Measurements from ENCODE around the gene MSI2. TPM values are rescaled to one million over a fixed set of nuclear protein-coding genes. Genes with fewer than 3 reads are reported as not detected.

Gene MSI2
- total and polyA plus RNA-seq, 2 experiments from 2014 or later = 18.9 to 41.8 TPM

DNA sequence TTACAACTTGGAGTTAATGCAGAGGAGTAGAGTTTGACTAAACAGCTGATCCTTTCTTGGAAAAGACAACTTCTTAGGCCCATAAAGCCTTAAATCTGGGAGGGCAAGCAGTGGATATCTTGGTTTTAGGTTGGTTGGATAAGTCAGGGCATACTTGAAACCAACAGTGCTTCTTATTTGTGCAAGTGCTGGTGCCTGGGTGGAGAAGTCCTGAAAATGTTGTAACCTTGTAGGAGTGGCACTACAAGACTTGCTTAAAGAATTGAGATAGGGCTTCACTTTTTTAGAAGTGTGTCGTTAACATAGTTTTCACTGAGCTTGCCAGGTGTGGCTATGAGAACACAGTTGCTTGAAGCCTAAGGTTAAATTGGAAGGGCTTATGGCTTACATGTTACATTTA, 6.2 kb downstream of the MSI2 start:
- H3K4me3 ChIP-seq = no peak overlapping the region
- H3K9me2 ChIP-seq (ENCODE audit: insufficient read depth) = no peaks in the 10 kb centered on the region

More for the DNA sequence above, 6.2 kb downstream of the MSI2 start:
- Histone ChIP-seq H3K4me2 (no peak overlapping the region), H3K27ac (ENCODE audit: low read depth) (no peak overlapping the region), H3K36me3 (ENCODE audit: insufficient read depth) (peaks cover 31% of the 10 kb centered on the region), H3F3A (replicated peaks; ENCODE audit: low read depth) (no peaks in the 10 kb centered on the region), H3K4me1 (ENCODE audit: insufficient read depth) (peaks cover 29% of the 10 kb centered on the region), H3K27me3 (ENCODE audit: insufficient read depth) (peaks cover 35% of the 10 kb centered on the region), H3K79me2 (replicated peaks; ENCODE audit: insufficient read depth) (peaks cover 45% of the 10 kb centered on the region), H2AFZ (no peak overlapping the region), H4K20me1 (replicated peaks; ENCODE audit: insufficient read depth) (peaks cover 58% of the 10 kb centered on the region)
- ATAC-seq (no peak), DNase-seq (ENCODE audit: low spot score) (no peak)
- Mint-ChIP-seq H3K9me3 (no peaks in the 10 kb centered on the region), H3K27ac (no peak overlapping the region), H3K36me3 (ENCODE audit: low read depth) (peaks cover 67% of the 10 kb centered on the region), H3K4me1 (peaks cover 48% of the 10 kb centered on the region), H3K27me3 (ENCODE audit: insufficient read depth, low read depth, poor library complexity) (peaks cover 7% of the 10 kb centered on the region), H3K4me3 (no peak overlapping the region)
- TF ChIP-seq CREB1 (CRISPR knock-in tag; IDR thresholded peaks at IDR 0.05; ENCODE audit: low read depth) (no peak), NANOG (IDR thresholded peaks at IDR 0.05; ENCODE audit: borderline replicate concordance) (no peak), EZH2 (IDR thresholded peaks at IDR 0.05; ENCODE audit: low read depth, unreplicated experiment) (no peak), JUNB (IDR thresholded peaks at IDR 0.05; ENCODE audit: unreplicated experiment) (no peak), REST (IDR thresholded peaks at IDR 0.05; ENCODE audit: unreplicated experiment) (no peak), CTCF (conservative IDR thresholded peaks at IDR 0.05; ENCODE audit: low read depth in 2 of 2) (no peak), ZNF331 (CRISPR knock-in tag; IDR thresholded peaks at IDR 0.05; ENCODE audit: low read depth) (no peak), EZH2phosphoT487 (IDR thresholded peaks at IDR 0.05; ENCODE audit: unreplicated experiment) (no peak), STAT1 (IDR thresholded peaks at IDR 0.05; ENCODE audit: unreplicated experiment) (no peak)
- TF ChIP-seq, protein P1, sequence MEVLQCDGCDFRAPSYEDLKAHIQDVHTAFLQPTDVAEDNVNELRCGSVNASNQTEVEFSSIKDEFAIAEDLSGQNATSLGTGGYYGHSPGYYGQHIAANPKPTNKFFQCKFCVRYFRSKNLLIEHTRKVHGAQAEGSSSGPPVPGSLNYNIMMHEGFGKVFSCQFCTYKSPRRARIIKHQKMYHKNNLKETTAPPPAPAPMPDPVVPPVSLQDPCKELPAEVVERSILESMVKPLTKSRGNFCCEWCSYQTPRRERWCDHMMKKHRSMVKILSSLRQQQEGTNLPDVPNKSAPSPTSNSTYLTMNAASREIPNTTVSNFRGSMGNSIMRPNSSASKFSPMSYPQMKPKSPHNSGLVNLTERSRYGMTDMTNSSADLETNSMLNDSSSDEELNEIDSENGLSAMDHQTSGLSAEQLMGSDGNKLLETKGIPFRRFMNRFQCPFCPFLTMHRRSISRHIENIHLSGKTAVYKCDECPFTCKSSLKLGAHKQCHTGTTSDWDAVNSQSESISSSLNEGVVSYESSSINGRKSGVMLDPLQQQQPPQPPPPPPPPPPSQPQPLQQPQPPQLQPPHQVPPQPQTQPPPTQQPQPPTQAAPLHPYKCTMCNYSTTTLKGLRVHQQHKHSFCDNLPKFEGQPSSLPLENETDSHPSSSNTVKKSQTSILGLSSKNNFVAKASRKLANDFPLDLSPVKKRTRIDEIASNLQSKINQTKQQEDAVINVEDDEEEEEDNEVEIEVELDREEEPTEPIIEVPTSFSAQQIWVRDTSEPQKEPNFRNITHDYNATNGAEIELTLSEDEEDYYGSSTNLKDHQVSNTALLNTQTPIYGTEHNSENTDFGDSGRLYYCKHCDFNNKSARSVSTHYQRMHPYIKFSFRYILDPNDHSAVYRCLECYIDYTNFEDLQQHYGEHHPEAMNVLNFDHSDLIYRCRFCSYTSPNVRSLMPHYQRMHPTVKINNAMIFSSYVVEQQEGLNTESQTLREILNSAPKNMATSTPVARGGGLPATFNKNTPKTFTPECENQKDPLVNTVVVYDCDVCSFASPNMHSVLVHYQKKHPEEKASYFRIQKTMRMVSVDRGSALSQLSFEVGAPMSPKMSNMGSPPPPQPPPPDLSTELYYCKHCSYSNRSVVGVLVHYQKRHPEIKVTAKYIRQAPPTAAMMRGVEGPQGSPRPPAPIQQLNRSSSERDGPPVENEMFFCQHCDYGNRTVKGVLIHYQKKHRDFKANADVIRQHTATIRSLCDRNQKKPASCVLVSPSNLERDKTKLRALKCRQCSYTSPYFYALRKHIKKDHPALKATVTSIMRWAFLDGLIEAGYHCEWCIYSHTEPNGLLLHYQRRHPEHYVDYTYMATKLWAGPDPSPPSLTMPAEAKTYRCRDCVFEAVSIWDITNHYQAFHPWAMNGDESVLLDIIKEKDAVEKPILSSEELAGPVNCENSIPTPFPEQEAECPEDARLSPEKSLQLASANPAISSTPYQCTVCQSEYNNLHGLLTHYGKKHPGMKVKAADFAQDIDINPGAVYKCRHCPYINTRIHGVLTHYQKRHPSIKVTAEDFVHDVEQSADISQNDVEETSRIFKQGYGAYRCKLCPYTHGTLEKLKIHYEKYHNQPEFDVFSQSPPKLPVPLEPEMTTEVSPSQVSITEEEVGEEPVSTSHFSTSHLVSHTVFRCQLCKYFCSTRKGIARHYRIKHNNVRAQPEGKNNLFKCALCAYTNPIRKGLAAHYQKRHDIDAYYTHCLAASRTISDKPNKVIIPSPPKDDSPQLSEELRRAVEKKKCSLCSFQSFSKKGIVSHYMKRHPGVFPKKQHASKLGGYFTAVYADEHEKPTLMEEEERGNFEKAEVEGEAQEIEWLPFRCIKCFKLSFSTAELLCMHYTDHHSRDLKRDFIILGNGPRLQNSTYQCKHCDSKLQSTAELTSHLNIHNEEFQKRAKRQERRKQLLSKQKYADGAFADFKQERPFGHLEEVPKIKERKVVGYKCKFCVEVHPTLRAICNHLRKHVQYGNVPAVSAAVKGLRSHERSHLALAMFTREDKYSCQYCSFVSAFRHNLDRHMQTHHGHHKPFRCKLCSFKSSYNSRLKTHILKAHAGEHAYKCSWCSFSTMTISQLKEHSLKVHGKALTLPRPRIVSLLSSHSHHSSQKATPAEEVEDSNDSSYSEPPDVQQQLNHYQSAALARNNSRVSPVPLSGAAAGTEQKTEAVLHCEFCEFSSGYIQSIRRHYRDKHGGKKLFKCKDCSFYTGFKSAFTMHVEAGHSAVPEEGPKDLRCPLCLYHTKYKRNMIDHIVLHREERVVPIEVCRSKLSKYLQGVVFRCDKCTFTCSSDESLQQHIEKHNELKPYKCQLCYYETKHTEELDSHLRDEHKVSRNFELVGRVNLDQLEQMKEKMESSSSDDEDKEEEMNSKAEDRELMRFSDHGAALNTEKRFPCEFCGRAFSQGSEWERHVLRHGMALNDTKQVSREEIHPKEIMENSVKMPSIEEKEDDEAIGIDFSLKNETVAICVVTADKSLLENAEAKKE (CRISPR knock-in tag; IDR thresholded peaks at IDR 0.05) = no peak

All from GM23338 (cell line).